Measurements from ENCODE around the gene LRRC51.
"Not testable (repeated sequence)": the region's sequence is repeated elsewhere in the genome, so short reads cannot be mapped to it uniquely, and the experiment has no call there.

Gene LRRC51

GRCh38 chr11:72111300-72112142 lies 30.9 kb downstream of the LRRC51 start:
- DNase-seq, result no peak

- peak; percentile 99 for DNase-seq
These were observed 31.7 kb downstream of the LRRC51 start, which contains the start of gene ANAPC15 for GRCh38 chr11:72112143-72112977. TSS of gene ANAPC15 (minus strand) at chr11:72112695. CDS start at chr11:72111276, 1,419 bp downstream.

- peak; percentile 73 for DNase-seq
These were observed 32.5 kb downstream of the LRRC51 start for GRCh38 chr11:72112978-72113808.

GRCh38 chr11:72114570-72114969 lies 33.9 kb downstream of the LRRC51 start:
- no peak for DNase-seq

- no peak for DNase-seq
These were observed 35.5 kb downstream of the LRRC51 start for GRCh38 chr11:72116019-72116755.

- DNase-seq, result no peak
These were observed 38.5 kb downstream of the LRRC51 start for GRCh38 chr11:72119198-72119597.

GRCh38 chr11:72120930-72121329 lies 40.3 kb downstream of the LRRC51 start:
- no peak for DNase-seq

- no peak for DNase-seq
These were observed 42.0 kb downstream of the LRRC51 start for GRCh38 chr11:72122607-72123006.

GRCh38 chr11:72123117-72123653 lies 42.5 kb downstream of the LRRC51 start:
- no peak for DNase-seq

- DNase-seq, result no peak
These were observed 43.4 kb downstream of the LRRC51 start for GRCh38 chr11:72124046-72124445.

- no peak for DNase-seq
These were observed 45.3 kb downstream of the LRRC51 start for GRCh38 chr11:72125956-72126355.

- no peak for DNase-seq
These were observed 47.3 kb downstream of the LRRC51 start for GRCh38 chr11:72127923-72128322.

GRCh38 chr11:72129381-72129780 lies 48.7 kb downstream of the LRRC51 start:
- no peak for DNase-seq

- DNase-seq, result no peak
These were observed 52.0 kb downstream of the LRRC51 start for GRCh38 chr11:72132646-72133045.

- DNase-seq, result not testable (repeated sequence)
These were observed 54.8 kb downstream of the LRRC51 start, which contains the start of gene FOLR3 for GRCh38 chr11:72135473-72135872. TSS of gene FOLR3 (plus strand) at chr11:72135725. CDS start at chr11:72135953, 228 bp downstream.

GRCh38 chr11:72135891-72136683 lies 55.4 kb downstream of the LRRC51 start:
- no peak for DNase-seq

GRCh38 chr11:72136684-72137262 lies 56.1 kb downstream of the LRRC51 start:
- DNase-seq, result no peak

GRCh38 chr11:72138821-72139390 lies 58.3 kb downstream of the LRRC51 start:
- no peak for DNase-seq

GRCh38 chr11:72139500-72139899 lies 58.9 kb downstream of the LRRC51 start:
- DNase-seq, result no peak

GRCh38 chr11:72140661-72141060 lies 60.0 kb downstream of the LRRC51 start:
- DNase-seq, result no peak
